MM.1S (cell line): ENCODE data around the gene GLYATL1B.
"Not testable (repeated sequence)": the region's sequence is repeated elsewhere in the genome, so short reads cannot be mapped to it uniquely, and the experiment has no call there.

Experiments
- DNase-seq: peaks from one replicate; pipeline ENCODE4 v3.0.0-alpha.2; 2015
- H2AFZ ChIP-seq: fragments of 300-600 bp; sonication (generic); 2 replicates; pipeline ENCODE4 v1.6.0; 2016; ENCODE audit warnings: antibody characterized with exemption, low read length
- H3F3A ChIP-seq: fragments of 300-600 bp; sonication (generic); 2 replicates; pipeline ENCODE4 v1.6.1; 2016; ENCODE audit warnings: mild to moderate bottlenecking, antibody characterized with exemption, low read length, moderate library complexity, mixed read lengths; ENCODE audit not compliant: insufficient read depth
- H3K27ac ChIP-seq: fragments of 300-600 bp; sonication (generic); 2 replicates; pipeline ENCODE4 v1.5.1; 2016; ENCODE audit warnings: mild to moderate bottlenecking, low read length
- H3K27me3 ChIP-seq: fragments of 300-600 bp; sonication (generic); replicated peaks from 2 replicates; pipeline ENCODE4 v1.6.0; 2016; ENCODE audit warnings: low read length; ENCODE audit not compliant: insufficient read depth
- H3K36me3 ChIP-seq: fragments of 300-600 bp; sonication (generic); replicated peaks from 2 replicates; pipeline ENCODE4 v1.6.1; 2016; ENCODE audit warnings: mild to moderate bottlenecking, low read length, mixed read lengths; ENCODE audit not compliant: insufficient read depth
- H3K4me1 ChIP-seq: fragments of 300-600 bp; sonication (generic); 2 replicates; pipeline ENCODE4 v1.6.1; 2016; ENCODE audit warnings: low read length, mixed read lengths
- H3K4me2 ChIP-seq: fragments of 300-600 bp; sonication (generic); 2 replicates; pipeline ENCODE4 v1.6.0; 2016; ENCODE audit warnings: low read depth, low read length
- H3K4me3 ChIP-seq: fragments of 300-600 bp; sonication (generic); 2 replicates; pipeline ENCODE4 v1.5.1; 2016; ENCODE audit warnings: low read length, mixed read lengths
- H3K79me2 ChIP-seq: fragments of 300-600 bp; sonication (generic); 2 replicates; pipeline ENCODE4 v1.6.1; 2016; ENCODE audit warnings: mixed run types, low read length, mixed read lengths
- H3K9ac ChIP-seq: fragments of 300-600 bp; sonication (generic); 2 replicates; pipeline ENCODE4 v1.6.1; 2016; ENCODE audit warnings: low read length, mixed read lengths
- H3K9me2 ChIP-seq: fragments of 300-600 bp; sonication (generic); replicated peaks from 2 replicates; pipeline ENCODE4 v1.6.1; 2016; ENCODE audit warnings: mild to moderate bottlenecking, low read length, mixed read lengths; ENCODE audit not compliant: insufficient read depth
- H3K9me3 ChIP-seq: fragments of 300-600 bp; sonication (generic); replicated peaks from 2 replicates; pipeline ENCODE4 v1.6.1; 2016; ENCODE audit warnings: mild to moderate bottlenecking, low read length, mixed read lengths; ENCODE audit not compliant: insufficient read depth
- H4K20me1 ChIP-seq: fragments of 300-600 bp; sonication (generic); 2 replicates; pipeline ENCODE4 v1.6.1; 2016; ENCODE audit warnings: mild to moderate bottlenecking, low read length, moderate library complexity, mixed read lengths; ENCODE audit not compliant: insufficient read depth
- CTCF ChIP-seq: fragments of 300-600 bp; sonication (generic); IDR thresholded peaks from 2 replicates; pipeline ENCODE4 v1.5.1; 2016; ENCODE audit warnings: antibody characterized with exemption, low read length, mixed read lengths
- EZH2 ChIP-seq: fragments of 300-600 bp; sonication (generic); optimal IDR thresholded peaks from 2 replicates; pipeline ENCODE3; 2017; ENCODE audit warnings: low read depth, mild to moderate bottlenecking, antibody characterized with exemption, low read length, mixed read lengths
- EZH2phosphoT487 ChIP-seq: fragments of 300-600 bp; sonication (generic); IDR thresholded peaks from 2 replicates; pipeline ENCODE4 v1.6.1; 2018; ENCODE audit warnings: antibody characterized with exemption, low read length

GLYATL1B gene

DNA sequence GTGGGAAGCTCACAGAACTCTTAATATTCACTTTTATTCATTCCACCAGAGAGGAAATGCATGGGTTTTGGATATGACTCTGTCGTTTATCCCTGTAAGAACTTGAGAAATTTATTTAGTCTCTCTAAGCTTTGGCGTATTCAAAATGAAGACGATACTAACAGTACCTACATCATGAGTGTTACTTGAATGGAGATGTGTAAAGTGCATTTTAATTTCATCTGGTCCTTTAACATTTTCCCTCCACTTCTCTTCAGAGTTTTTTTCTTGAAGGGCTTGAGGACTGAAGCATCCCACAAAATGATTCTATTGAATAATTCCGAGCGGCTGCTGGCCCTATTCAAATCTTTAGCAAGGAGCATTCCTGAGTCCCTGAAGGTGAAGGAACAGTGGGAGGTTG is at the start of gene GLYATL1B:
Gene GLYATL1B (plus strand): TSS at position 301 of the 400 bp plus-strand sequence. CDS start 0 bp downstream, at position 301.
- not testable (repeated sequence) for H3F3A ChIP-seq, H3K9me3 ChIP-seq, H3K36me3 ChIP-seq, H3K27me3 ChIP-seq, H3K4me3 ChIP-seq, H4K20me1 ChIP-seq, H2AFZ ChIP-seq, H3K4me1 ChIP-seq, DNase-seq, H3K9me2 ChIP-seq, H3K4me2 ChIP-seq, H3K79me2 ChIP-seq, H3K27ac ChIP-seq, H3K9ac ChIP-seq

DNA sequence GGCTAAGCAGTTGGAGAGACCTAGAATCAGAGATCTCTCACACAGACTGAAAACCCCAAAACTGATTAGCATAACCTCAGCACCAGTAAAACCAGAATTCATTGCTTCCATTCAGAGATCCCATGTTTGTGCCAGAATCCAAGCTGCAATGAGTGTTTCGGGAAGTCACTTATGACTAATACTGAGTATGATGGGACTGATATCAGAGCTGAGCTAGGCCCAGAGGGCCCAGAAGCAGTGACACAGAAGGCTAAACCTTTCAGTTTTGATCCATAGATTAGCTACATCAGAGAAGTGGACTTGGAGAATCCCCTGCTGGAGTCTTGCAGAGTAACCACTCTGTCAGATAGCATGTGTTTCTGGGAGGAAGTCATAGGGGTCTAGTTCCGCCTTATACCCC is 49.6 kb upstream of the GLYATL1B start:
- H3K27me3 ChIP-seq, H3K4me2 ChIP-seq, H3K4me3 ChIP-seq, H3K4me1 ChIP-seq, H3F3A ChIP-seq, H3K9me3 ChIP-seq, H2AFZ ChIP-seq, H3K9me2 ChIP-seq, H3K36me3 ChIP-seq, DNase-seq, H3K79me2 ChIP-seq, H3K9ac ChIP-seq, H3K27ac ChIP-seq, H4K20me1 ChIP-seq: not testable (repeated sequence)

GRCh38 chr11:59037434-59037833 is 48.7 kb upstream of the GLYATL1B start:
- H3K4me2 ChIP-seq, H3K79me2 ChIP-seq, H3K36me3 ChIP-seq, H4K20me1 ChIP-seq, H3K27me3 ChIP-seq, H3K9me3 ChIP-seq, H3K27ac ChIP-seq, DNase-seq, H3K9ac ChIP-seq, H3K9me2 ChIP-seq, H3F3A ChIP-seq, H3K4me3 ChIP-seq, H3K4me1 ChIP-seq, H2AFZ ChIP-seq: not testable (repeated sequence)

GRCh38 chr11:59040607-59041006 is 45.5 kb upstream of the GLYATL1B start:
- peaks cover 9% of the 10 kb centered on the region for H3K4me1 ChIP-seq
- no peaks in the 10 kb centered on the region for H3K27me3 ChIP-seq
- no peak overlapping the region for H3K4me3 ChIP-seq
- no peaks in the 10 kb centered on the region for H3K9me2 ChIP-seq
- TF ChIP-seq CTCF (no peak), EZH2phosphoT487 (no peak), EZH2 (no peak)
- peak; percentile 27 for DNase-seq
- H2AFZ ChIP-seq: 0 out of 2 replicates have a peak overlapping the region, but pooled peaks have one; percentile 42
- H3K79me2 ChIP-seq: no peaks in the 10 kb centered on the region
- no peaks in the 10 kb centered on the region for H4K20me1 ChIP-seq
- 0 out of 2 replicates have a peak, but pooled peaks cover 8% of the 10 kb centered on the region for H3F3A ChIP-seq
- peak overlapping the region; percentile 9; the same call in 1 of the 2 replicates for H3K27ac ChIP-seq
- no peaks in the 10 kb centered on the region for H3K9me3 ChIP-seq
- H3K36me3 ChIP-seq: no peaks in the 10 kb centered on the region
- H3K4me2 ChIP-seq: peak overlapping the region; percentile 43; the same call in 1 of the 2 replicates
- H3K9ac ChIP-seq: no peak overlapping the region

DNA sequence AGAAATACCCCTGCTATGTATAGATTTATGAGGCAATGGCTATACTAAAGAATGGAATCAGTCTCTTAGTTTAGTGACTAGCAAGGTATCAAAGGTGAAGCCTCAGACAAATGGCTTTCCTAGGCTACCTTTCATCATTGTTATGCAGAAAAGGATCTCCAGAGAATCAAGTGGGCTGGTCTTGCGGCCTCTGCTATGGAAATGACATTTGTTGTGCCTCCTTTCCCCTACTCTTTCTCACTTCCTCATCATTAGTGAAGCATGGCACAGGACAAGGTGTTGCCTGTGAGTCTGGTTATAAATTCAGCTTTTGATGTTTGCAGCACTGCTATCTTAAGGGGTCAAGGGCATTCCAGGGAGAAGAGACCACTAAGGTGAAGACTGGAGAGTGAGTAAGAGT is 34.7 kb upstream of the GLYATL1B start:
- not testable (repeated sequence) for H3F3A ChIP-seq, H3K4me2 ChIP-seq, H3K27me3 ChIP-seq, H3K9ac ChIP-seq, H3K9me3 ChIP-seq, H3K79me2 ChIP-seq, DNase-seq, H3K9me2 ChIP-seq, H4K20me1 ChIP-seq, H3K36me3 ChIP-seq, H2AFZ ChIP-seq, H3K4me3 ChIP-seq, H3K4me1 ChIP-seq, H3K27ac ChIP-seq

DNA sequence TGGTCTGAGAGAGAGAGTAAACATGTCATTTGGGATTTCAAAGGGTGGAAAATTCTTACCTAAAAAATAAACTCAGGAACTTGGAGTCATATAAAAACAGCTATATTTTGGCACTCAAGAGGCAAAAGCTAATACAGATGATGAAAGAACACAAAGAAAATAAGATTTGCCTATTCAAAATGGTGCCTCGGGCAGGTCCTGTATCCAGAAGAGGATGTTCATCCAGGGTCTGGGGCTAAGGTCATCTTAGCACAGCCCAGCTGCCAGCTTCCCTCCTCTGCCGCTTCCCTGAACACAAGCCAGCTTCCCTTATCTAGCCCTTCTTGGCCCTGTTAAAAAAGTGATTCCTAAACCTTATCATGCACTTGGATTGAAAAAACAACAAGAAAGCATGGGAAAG is 33.8 kb upstream of the GLYATL1B start:
- not testable (repeated sequence) for H3K9me3 ChIP-seq, H3K4me2 ChIP-seq, H3K79me2 ChIP-seq, H3K4me3 ChIP-seq, H3K4me1 ChIP-seq, H3F3A ChIP-seq, H3K36me3 ChIP-seq, H3K9me2 ChIP-seq, H3K27me3 ChIP-seq, H4K20me1 ChIP-seq, H3K27ac ChIP-seq, DNase-seq, H3K9ac ChIP-seq, H2AFZ ChIP-seq
